Endometrial microvascular endothelial cells (primary cell): ENCODE results near the gene HSD11B1L. TPM values are rescaled to one million over a fixed set of nuclear protein-coding genes. Genes with fewer than 3 reads are reported as not detected.
"Not testable (repeated sequence)": the region's sequence is repeated elsewhere in the genome, so short reads cannot be mapped to it uniquely, and the experiment has no call there.

ENCODE experiments used
- in situ Hi-C: cut with HindIII; loops from 2 replicates; pipeline ENCODE4 v1.10.0; 2017; ENCODE audit warnings: low sequenced_read_pairs, low pct_unique_long_range_greater_than_20kb; ENCODE audit errors: inconsistent ontology term
- total RNA-seq: library from RNA; depleted of rRNA; stranded (reverse); fragments of >200 nt; gene quantifications from one replicate; pipeline ENCODE4 v1.2.3, GENCODE V29; 2015; ENCODE audit errors: inconsistent ontology term

The HSD11B1L gene
- total RNA-seq, 1 donor from 2014 or later = 2.6 TPM

DNA sequence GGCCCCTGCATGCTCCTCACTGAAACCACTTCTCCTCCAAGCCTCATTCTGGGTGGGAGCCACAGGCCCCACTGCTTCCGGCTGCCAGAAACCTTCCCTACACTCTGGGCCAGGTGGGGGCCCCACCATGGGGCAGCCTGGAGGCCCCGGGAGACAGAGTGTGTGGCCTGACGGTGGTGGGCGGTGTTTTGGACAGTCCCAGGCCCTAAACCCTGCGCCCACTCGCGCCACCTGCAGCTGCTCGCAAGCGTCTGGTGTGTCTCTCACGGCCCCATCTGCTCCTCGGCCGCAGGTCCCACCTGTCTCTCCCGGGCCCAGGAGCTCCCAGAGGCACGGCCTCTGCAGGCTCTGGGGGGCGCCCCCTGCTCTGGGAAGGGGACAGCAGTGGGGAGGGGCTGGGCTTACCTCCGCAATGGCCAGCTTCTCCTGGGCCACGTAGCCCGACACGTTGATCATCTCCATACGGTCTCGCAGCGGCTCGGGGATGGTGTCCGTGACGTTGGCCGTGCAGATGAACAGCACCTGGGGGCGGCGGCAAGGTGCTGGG lies 14.9 kb downstream of the HSD11B1L start:
- in situ Hi-C loops = no loop called here

- in situ Hi-C loops = no loop called here
Observed at GRCh38 chr19:5696196-5697021, 15.6 kb downstream of the HSD11B1L start.

DNA sequence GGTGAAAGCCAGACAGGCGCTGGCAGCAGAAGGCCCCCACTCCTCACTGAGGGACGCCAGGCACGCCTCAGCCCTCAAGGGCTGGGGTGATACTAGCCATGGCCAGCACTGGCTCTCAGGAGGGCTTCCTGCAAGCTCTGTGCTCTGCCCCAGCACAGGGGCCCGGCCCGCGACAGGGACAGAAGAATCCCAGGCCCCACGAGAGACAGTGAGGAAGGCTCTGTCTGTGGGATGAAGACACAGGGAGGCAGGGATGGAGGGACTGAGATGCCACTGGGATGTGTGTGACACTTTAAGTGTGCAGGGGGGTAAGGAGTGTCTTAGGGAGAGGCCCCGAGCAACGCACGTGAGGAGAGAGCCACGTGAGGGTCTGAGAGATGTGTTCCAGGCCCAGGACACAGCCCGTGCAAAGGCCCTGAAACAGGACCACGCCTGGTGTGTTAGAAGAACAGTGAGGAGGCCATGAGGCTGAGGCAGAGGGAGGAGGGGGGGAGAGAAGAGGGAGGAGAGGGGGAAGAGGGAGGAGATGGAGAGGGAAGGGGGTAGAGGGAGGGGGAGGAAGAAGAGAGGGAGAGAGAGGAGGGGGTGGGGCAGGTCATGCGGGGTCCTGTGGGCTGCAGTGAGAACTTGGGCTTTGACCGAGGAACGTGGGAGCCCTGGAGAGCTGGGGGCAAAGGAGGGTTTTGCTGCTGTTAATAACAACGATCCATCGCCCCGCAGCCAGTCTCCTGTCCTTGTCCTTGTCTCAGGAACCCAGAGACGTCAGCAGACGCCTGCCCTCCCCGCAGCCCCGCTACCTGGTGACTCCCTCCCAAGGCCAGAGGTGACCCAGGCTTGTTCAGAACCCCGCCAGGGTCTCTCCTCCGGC lies 16.4 kb downstream of the HSD11B1L start:
- in situ Hi-C loops = no loop called here

DNA sequence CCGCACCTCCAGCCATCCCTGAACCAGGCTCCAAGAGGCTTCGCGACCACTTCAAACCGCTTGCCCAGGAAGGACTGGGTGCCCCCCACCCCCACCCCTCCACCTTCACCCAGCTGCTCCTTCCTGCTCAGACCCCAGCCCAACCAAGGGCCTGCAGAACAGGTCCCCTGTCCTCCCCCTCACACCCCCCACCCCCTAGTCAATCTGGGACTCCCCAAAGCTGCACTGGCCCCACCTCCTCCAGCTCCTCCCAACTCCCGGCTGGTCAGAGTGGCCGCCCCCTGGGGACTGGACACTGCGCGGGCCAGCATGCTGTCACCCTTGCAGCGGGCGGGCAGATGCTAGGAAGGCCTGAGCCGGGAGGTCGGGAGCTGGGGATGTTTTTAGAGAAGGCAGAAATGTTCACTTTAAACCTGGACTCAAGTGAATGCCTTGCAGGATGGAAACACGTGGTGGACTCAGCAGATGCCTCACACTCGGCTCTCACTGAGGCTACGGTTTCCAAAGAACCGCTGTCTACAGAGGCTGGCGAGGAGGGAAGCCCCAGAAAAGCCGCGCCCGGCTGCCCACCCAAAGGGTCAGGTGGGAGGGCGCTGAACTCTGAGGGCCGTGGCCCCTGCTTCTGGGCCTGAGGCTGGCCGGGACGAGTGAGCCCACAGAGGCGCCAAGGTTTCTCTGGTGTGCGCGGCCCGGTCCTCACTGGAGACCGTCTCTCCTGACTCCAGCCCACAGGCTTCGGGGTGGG lies 17.2 kb downstream of the HSD11B1L start:
- in situ Hi-C loops = no loop called here

DNA sequence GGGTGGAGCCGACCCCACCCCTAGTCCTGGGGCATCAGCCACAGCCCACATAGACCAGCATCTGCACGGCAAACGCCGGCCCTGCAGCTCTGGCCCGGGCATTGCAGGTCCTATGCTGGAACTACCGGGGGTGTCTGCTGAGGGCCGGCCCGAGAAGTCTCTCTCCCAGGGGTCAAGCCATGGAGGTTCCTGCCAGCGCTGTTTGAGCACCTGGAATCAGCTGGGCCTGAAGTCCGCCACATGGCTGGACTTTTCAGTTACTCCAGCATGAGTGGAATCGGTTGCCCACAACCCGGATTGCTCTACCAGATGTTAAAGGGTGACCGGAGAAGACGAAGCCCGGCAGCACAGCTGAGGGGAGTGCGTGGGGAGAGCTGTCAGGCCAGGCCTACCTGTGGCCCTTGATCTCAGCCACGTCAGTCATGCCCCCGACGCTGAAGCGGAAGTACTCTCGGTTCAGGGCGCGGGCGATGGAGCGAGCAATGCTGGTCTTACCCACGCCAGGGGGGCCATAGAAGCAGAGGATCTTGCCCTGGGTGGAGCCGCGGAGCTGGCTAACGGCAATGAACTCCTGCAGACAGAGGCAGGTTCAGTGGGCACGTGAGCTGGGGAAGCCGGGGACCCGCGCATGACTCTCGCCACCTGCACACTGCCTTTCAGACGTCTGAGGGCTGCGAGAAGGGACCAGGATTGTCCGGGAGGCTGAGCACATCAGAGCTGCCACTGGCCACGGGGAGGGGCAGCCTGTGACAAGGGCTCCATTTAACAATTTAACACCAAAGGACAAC lies 18.0 kb downstream of the HSD11B1L start:
- in situ Hi-C loops = no loop called here

DNA sequence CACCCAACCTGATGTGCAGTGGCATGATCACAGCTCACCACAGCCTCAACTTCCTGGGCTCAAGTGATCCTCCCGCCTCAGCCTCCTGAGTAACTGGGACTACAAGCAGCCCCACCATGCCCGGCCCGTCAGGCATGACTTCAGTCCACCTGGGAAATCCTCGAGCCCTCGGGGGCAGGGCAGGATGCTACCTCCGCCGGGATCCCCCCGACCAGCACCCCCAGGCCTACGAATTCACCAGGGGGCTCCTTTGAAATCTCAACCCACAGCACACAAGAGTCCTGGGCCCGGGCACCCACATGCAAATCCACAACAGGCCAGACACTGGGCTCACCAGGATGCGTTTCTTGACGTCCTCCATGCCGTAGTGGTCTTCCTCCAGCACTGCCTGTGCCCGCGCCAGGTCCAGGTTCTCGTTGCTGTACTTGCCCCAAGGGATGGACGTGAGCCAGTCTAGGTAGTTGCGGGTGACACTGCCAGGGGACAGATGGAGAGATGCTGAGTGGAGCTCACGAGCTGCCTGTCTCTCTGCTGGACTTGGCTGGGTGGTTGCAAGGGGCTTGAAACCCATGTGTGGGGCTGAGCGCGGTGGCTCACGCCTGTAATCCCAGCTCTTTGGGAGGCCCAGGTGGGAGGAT lies 19.7 kb downstream of the HSD11B1L start:
- in situ Hi-C loops = no loop called here

- in situ Hi-C loops = not testable (repeated sequence)
Observed at GRCh38 chr19:5702053-5702410, 21.2 kb downstream of the HSD11B1L start.

DNA sequence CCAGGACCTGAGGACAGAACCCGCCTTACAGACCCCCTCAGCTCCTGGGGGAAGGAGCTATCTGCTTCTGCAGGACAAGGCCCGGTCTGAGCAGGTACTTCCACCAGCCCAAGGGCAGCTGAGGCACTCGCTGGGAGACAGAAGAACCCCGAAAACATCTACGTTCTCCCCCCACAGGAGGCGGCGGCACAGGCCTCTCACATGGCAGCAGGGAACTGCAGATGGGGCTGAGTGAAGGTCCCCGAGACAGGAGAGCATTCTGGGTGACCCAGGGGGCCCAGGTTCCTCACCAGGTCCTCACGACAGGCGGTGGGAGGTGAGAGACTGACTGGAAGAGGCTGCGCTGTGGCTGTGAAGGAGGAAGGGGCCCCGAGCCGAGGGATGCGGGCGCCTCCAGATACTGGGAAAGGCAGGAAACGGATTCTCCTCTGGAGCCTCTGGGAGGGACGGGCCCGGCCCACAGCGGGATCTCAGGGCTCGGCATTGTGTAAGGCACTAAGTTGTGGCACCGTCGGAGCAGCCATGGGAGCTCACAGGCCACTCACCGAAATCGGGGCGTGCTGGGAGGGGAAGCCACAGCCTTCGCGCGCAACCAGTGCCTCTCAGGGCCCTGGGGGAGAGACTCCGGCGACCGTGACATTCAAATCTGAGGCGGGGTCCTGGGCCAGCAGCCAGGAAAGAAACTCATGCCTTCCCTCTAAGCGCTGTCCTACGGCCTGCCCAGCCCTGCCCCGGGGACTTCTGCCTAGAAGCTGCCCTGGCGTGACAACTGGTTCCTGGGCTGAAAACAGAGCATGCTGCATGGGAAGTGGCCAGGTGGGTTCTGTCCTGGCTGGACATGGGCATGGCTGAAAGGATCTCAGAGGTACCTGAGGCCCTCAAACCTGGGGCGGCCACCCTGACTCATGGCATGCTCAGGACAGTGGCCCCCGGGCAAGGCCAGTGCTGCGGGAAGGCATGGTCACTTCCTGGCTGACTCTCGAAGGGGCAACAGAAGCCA lies 23.3 kb downstream of the HSD11B1L start:
- in situ Hi-C loops = no loop called here

DNA sequence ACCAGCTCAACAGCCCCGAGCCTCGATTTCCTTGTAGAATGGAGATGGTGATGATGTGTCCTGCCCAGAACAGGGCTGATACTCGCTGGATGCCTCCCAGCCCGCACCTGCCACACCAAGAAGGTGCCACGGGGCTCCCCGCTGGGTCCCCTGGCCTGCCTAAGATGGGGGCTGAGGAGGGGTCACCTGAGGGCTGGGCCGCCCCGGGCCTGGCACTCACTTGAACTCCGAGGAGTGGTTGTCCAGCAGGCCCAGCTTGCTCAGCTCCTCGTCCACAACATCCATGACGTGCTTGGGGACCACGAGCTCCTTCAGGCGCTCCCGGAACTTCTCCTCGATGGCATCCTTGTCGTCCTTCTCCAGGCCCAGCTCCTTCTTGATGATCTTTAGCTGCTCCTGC lies 24.7 kb downstream of the HSD11B1L start:
- in situ Hi-C loops = no loop called here

GRCh38 chr19:5706876-5707573 lies 26.2 kb downstream of the HSD11B1L start:
- in situ Hi-C loops = no loop called here

DNA sequence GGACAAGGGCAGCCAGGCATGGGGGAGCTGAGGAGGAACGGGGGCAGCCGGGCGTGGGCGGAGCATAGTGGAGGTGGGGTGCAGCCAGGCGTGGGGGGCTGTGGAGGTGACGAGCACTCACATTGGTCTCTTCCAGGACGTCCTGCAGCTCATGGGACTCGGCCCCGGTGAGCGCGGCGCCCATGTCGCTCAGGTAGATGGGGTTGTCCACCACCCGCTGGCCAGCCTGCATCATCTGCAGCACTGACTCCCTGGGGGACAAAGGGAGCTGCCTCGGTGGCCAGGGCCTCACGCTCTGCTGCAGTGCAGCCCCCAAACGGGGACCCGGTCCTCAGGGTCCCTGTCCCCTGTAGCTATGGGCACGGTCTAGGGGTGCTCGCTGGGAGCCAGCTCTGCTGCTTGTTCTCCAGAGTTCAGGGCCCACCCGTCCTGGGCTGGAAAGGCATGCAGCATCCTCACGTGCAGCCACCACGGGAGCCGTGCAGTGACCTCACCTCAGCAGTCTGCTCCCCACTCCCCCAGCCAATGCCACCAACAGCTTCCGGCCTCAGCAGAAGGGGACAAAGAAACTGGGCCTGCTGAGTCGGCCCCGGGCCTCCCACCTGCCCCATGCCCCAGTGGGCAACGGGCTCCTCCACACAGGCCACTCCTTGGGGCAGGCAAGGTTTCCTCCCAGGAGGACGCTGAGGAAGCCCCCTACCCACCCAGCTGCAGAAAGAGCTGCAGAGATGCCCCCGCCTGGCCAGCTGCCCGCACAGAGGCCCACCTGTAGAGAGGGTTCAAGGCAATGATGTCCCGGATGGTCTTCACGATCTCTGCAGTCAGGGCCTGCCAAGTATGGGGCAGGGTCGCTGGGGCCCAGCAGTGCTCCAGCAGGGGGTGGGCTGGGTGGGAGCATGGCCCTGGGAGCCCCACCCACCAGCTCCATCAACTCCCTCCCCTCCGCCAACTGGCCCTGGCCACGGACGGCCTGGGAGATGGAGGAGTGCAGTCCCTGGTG lies 27.0 kb downstream of the HSD11B1L start:
- in situ Hi-C loops = no loop called here

- in situ Hi-C loops = no loop called here
Observed at GRCh38 chr19:5711025-5711424, 30.2 kb downstream of the HSD11B1L start.

DNA sequence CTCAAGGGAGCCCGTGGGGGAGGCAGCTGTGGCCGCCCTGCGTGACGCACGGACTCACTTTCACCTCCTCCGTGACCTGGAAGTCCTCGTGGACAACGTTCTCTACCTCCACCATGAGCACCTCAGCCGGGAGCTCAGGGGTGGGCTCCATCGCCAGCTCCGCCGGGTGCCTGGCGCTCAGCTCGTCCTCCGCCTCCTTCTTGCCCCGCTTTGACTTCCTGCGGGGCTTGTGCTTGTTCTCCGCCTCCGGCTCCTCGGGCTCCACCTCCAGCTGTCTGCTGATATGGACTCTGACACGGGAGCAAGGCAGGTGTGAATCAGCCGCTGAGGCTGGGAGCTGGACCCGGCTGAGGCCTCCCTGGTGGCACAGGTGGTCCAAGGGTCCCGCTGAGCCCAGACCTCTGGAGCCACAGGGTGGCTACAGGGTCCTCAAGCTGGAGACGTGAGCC lies 30.9 kb downstream of the HSD11B1L start:
- in situ Hi-C loops = no loop called here

DNA sequence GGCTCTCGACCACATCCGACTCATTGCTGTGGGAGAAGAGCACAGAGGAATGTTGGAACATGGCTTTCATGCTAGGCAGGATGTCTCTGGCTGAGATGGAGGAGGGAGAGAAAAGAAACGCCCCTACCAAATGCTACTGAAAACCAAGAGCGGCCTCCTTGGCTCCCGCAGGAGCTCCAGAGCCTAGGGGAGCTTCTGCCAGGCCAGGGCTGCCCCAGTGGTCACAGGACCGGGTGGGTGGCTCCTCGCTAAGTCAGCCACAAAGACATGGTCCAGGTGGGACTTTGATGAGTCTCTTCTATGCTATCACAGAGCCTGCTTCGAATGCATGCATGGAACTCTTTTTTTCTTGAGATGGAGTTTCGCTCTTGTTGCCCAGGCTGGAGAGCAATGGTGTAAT lies 32.4 kb downstream of the HSD11B1L start:
- in situ Hi-C loops = no loop called here

DNA sequence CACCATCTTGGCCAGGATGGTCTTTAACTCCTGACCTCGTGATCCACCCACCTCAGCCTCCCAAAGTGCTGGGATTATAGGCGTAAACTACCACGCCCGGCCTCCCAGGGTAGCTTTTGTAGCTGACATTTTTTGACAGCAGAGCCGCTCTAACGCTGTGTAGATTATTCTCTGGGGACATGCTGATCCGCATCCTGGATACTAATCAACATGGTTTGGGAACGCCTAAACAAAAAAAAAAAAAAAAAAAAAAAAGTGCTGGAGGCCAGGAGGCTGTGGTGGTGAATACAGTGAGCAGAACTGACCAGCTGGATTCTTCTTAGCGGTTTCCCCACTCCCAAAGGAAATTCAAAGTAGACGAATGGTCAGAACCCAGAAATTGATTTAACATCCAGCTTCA lies 34.0 kb downstream of the HSD11B1L start:
- in situ Hi-C loops = no loop called here
